ENCODE results near the gene ACYP1. TPM values are rescaled to one million over a fixed set of nuclear protein-coding genes. Genes with fewer than 3 reads are reported as not detected.

ACYP1 gene
- total and polyA plus RNA-seq, 9 of the 15 experiments (the other 6 are each of a cell fraction or from before 2014, with no cell fraction given), result 19.9 to 113 (median 52.3) TPM

DNA sequence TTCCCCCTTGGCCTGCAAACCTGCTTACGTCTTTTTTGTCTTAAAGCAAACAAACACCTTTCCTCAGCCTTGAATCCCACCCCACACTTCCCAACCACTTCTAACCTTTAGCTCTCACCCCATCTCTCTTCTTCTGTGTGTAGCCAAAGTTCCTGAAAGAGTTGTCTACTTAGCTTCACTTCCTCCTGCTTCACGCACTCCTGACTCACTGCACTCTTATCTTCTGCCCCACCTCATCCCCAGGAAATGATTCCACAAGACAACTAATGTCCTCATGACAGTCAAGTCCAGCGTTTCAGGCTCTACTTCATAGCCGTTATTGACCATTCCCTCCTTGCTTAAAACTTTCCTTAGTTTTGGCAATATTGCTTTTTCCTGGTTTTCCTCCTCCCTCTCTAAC, 38.7 kb downstream of the ACYP1 start (continued):
- peak; percentile 94 for TF ChIP-seq DPF2 (IDR thresholded peaks at IDR 0.05)
- no peak for TF ChIP-seq MCM3 (IDR thresholded peaks at IDR 0.05)
- no peak for TF ChIP-seq KLF6 (CRISPR knock-in tag; IDR thresholded peaks at IDR 0.05; ENCODE audit: borderline replicate concordance)
- no peak for TF ChIP-seq ZNF77 (CRISPR knock-in tag; IDR thresholded peaks at IDR 0.05)
- TF ChIP-seq, protein P1, sequence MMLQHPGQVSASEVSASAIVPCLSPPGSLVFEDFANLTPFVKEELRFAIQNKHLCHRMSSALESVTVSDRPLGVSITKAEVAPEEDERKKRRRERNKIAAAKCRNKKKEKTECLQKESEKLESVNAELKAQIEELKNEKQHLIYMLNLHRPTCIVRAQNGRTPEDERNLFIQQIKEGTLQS (IDR thresholded peaks at IDR 0.05), result peak; percentile 77
- TF ChIP-seq, protein P1 (CRISPR knock-in tag; conservative IDR thresholded peaks at IDR 0.05), result no peak; the same call in 1 of the 2 replicates
- TF ChIP-seq NFRKB (IDR thresholded peaks at IDR 0.05; ENCODE audit: low read depth), result peak; percentile 56; the same call in 1 of the 2 replicates
- TF ChIP-seq SPI1 (IDR thresholded peaks at IDR 0.05; ENCODE audit: borderline replicate concordance, low read depth, low read length), result peak; percentile 76; the same call in 1 of the 2 replicates
- TF ChIP-seq ZFP36 (IDR thresholded peaks at IDR 0.05; ENCODE audit: low read depth, low read length, partially characterized antibody), result no peak
- TF ChIP-seq POLR2B (IDR thresholded peaks at IDR 0.05; ENCODE audit: low read depth, partially characterized antibody), result peak; percentile 28
- TF ChIP-seq, protein P2, sequence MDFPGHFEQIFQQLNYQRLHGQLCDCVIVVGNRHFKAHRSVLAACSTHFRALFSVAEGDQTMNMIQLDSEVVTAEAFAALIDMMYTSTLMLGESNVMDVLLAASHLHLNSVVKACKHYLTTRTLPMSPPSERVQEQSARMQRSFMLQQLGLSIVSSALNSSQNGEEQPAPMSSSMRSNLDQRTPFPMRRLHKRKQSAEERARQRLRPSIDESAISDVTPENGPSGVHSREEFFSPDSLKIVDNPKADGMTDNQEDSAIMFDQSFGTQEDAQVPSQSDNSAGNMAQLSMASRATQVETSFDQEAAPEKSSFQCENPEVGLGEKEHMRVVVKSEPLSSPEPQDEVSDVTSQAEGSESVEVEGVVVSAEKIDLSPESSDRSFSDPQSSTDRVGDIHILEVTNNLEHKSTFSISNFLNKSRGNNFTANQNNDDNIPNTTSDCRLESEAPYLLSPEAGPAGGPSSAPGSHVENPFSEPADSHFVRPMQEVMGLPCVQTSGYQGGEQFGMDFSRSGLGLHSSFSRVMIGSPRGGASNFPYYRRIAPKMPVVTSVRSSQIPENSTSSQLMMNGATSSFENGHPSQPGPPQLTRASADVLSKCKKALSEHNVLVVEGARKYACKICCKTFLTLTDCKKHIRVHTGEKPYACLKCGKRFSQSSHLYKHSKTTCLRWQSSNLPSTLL (IDR thresholded peaks at IDR 0.05), result no peak
- no peak; the same call in 1 of the 2 replicates for TF ChIP-seq TRIM28 (IDR thresholded peaks at IDR 0.05)
- TF ChIP-seq TAF15 (IDR thresholded peaks at IDR 0.05; ENCODE audit: low read depth, low read length), result no peak
- TF ChIP-seq ZNF57 (CRISPR knock-in tag; IDR thresholded peaks at IDR 0.05), result no peak
- TF ChIP-seq SMARCC2 (IDR thresholded peaks at IDR 0.05; ENCODE audit: low read depth), result peak; percentile 81; the same call in 1 of the 2 replicates
- peak; percentile 25; the same call in 1 of the 2 replicates for TF ChIP-seq POLR2AphosphoS5 (IDR thresholded peaks at IDR 0.05; ENCODE audit: control insufficient read depth, insufficient read depth, low read depth, low read length)
- TF ChIP-seq ZNF583 (CRISPR knock-in tag; IDR thresholded peaks at IDR 0.05), result no peak
- TF ChIP-seq ZNF551 (CRISPR knock-in tag; IDR thresholded peaks at IDR 0.05), result no peak
- TF ChIP-seq ZNF212 (CRISPR knock-in tag; IDR thresholded peaks at IDR 0.05), result no peak
- no peak for TF ChIP-seq CHCHD3 (CRISPR knock-in tag; IDR thresholded peaks at IDR 0.05)
- TF ChIP-seq, protein P3, sequence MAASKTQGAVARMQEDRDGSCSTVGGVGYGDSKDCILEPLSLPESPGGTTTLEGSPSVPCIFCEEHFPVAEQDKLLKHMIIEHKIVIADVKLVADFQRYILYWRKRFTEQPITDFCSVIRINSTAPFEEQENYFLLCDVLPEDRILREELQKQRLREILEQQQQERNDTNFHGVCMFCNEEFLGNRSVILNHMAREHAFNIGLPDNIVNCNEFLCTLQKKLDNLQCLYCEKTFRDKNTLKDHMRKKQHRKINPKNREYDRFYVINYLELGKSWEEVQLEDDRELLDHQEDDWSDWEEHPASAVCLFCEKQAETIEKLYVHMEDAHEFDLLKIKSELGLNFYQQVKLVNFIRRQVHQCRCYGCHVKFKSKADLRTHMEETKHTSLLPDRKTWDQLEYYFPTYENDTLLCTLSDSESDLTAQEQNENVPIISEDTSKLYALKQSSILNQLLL (CRISPR knock-in tag; IDR thresholded peaks at IDR 0.05; ENCODE audit: borderline replicate concordance), result no peak
- TF ChIP-seq ELF1 (tag; IDR thresholded peaks at IDR 0.05), result 0 out of 2 replicates have a peak, but pooled peaks have one; percentile 29
- TF ChIP-seq KLF16 (IDR thresholded peaks at IDR 0.05), result no peak
- TF ChIP-seq, protein P4, sequence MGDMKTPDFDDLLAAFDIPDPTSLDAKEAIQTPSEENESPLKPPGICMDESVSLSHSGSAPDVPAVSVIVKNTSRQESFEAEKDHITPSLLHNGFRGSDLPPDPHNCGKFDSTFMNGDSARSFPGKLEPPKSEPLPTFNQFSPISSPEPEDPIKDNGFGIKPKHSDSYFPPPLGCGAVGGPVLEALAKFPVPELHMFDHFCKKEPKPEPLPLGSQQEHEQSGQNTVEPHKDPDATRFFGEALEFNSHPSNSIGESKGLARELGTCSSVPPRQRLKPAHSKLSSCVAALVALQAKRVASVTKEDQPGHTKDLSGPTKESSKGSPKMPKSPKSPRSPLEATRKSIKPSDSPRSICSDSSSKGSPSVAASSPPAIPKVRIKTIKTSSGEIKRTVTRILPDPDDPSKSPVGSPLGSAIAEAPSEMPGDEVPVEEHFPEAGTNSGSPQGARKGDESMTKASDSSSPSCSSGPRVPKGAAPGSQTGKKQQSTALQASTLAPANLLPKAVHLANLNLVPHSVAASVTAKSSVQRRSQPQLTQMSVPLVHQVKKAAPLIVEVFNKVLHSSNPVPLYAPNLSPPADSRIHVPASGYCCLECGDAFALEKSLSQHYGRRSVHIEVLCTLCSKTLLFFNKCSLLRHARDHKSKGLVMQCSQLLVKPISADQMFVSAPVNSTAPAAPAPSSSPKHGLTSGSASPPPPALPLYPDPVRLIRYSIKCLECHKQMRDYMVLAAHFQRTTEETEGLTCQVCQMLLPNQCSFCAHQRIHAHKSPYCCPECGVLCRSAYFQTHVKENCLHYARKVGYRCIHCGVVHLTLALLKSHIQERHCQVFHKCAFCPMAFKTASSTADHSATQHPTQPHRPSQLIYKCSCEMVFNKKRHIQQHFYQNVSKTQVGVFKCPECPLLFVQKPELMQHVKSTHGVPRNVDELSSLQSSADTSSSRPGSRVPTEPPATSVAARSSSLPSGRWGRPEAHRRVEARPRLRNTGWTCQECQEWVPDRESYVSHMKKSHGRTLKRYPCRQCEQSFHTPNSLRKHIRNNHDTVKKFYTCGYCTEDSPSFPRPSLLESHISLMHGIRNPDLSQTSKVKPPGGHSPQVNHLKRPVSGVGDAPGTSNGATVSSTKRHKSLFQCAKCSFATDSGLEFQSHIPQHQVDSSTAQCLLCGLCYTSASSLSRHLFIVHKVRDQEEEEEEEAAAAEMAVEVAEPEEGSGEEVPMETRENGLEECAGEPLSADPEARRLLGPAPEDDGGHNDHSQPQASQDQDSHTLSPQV (IDR thresholded peaks at IDR 0.05), result peak; percentile 78; the same call in 1 of the 2 replicates
